NCI-H1417 (cell line): ENCODE data around the gene HS6ST1.
"Not testable (repeated sequence)": the region's sequence is repeated elsewhere in the genome, so short reads cannot be mapped to it uniquely, and the experiment has no call there.

Experiments
- DNase-seq, 3 experiments: peaks; one replicate each; lab custom pipeline; 2025; lab: John Stamatoyannopoulos, UW

The HS6ST1 gene

DNA sequence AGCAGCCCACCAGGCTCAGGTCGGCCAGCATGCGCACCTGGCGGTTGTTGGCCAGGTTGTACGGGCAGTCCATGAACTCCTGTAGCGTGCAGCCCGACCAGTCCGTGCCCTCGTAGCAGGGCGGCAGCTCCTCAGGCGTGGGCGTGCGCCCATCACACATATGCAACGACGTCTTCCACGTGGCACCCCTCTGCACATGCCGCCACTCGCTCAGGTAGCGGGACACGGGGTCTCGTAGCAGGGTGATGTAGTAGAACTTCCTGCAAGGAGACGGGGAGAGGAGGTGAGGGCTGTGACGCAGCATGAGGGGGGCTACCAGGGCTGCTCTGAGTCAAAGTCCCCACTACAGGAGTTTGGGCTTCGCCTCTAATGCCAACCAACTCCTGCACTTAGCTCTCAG is 50.1 kb downstream of the HS6ST1 start:
- not testable (repeated sequence) for DNase-seq

DNA sequence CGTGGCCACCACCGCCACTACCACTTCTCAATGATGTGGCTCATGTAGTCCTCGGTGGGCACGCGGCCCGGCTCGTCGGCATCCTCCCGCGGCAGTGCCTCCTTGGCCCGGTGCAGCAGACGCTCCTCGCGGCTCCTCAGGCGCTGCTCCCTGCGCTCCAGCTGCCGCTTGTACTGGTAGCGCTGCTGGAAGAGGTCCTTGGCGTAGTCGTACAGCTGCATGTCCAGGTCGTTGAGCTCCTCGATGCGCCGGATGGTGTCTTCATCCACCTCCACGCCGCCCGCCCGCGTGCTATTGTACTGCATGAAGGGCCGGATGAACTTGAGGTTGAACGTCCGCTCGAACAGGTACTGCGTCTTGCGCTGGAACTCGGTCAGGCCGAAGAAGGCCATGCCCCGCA is 50.5 kb downstream of the HS6ST1 start:
- DNase-seq, result not testable (repeated sequence)

DNA sequence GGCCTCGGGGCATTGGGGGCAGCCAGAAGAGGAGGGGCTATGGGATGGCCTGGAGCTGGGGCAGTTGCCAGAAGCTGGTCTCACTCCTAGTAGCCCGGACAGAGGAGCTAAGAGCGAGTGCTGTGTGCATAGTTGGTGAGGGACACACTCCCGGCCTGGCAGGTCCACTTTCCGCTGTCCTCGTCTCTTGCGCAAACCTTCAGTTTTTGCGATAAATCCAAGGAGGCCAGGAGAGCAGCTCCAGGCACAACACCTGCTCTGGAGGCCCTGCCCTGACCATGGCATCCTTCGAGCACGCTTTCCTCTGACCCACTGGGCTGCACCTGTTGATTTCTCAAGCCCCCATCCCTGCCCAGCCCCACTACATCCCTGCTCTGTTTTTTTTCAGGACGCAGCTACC is 51.0 kb downstream of the HS6ST1 start:
- not testable (repeated sequence) for DNase-seq

DNA sequence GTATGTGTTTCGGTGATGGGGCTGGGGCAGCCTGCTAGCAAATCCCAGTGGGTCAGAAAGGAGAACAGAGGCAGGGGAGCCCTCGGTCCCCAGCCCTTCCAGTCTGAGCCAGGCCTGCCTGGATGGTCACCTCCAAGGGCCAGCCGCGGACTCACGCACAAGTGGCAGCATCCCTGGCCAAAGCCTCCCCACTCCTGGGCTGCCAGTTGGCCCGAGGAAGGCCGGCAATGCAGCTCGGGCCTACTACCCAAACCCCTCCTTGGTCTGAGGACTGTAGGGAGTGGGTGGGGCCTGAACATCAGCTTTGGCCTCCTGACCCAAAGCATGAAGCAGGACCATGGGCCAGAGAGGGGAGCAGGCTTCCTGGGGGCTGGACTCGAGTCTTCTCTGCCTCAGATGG is 51.5 kb downstream of the HS6ST1 start:
- DNase-seq, result not testable (repeated sequence)

DNA sequence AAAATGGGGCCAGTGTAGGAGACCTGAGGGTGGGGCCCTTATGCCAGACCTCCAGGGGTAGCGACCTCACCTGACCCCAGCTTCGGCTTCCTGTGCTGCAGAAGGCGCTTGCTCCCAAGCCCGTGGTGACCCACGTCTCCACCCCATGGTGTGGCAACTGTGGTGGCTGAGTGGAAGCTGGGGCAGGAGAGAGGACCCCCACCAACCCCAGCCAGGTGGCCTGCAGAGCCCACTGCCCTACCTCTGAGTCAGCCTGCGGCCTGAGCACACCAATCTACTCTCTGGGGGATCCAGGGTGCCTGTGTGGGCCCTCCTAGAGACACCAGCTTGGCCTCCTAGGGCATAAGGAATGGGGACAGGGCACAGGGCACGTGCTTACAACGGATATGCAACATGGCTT is 52.2 kb downstream of the HS6ST1 start:
- not testable (repeated sequence) for DNase-seq

DNA sequence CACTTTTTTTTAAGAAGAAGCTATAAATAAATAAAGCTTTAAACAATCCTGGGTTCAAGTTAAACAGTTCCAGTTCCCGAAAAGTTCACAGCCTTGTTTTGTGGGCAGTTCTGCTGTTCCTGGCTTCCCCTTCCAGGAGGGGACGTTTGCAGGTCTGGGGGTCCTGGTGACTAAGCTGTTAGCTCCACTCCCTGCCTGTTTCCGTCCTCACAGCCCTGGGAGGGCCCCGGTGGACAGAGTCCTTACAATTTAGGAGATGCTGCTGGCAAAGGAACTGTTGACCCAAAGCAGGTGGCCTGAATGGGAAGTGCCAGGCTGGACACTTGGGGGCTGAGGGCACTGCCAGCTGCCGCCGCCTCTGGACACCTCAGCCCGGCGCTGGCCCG is 53.1 kb downstream of the HS6ST1 start:
- not testable (repeated sequence) for DNase-seq

DNA sequence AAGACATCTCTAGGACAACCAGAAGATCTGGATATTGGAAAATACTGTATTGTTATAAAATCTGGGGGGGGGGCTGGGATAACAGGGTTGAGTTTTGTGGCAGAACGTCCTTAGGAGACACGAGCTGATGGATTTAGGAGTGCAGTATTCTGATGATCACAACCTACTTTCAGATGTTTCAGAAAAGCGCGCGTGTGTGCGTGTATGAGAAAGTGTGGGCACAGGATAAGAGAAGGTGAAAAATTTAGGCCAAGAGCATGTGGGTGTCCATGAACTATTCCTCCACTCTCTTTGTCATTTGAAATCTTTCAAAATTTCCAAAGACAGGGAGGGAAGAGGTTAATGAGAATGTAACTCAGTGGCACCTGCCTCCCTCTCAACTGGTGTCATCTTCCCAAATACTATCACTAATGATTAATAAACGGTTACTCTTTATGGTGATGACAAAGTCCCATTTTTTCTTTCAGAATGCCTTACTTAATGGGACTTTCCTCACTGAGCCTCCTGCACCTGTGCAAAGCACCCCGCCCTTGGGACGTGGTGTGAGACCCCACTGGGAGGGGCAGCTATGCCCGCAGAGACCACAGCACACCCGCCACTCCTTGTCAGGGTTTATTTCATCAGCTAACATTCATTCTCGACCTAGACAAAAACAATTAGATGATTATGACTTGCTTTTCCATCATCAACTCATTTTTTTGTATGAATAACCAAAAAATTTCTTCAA is 53.6 kb downstream of the HS6ST1 start:
- no peak for DNase-seq

DNA sequence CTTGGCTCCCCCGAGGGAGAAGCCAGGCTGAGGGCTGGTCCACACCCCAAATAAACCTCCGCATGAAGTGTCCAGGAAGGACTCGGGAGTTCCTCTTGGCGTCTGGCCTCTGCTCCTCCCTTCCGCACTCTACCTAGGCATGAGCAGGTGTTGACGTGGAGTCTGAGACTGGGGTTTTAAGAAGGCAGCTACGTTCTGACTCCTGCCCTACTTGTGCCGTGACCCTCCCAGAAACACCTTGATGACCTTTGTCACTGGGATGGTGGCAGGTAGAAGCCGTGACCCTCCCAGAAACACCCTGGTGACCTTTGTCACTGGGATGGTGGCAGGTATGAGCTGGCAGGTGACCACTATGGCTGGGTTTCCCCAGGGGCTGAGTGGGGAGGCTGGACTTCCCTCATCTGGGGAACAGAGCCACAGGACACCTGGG is 54.8 kb downstream of the HS6ST1 start:
- no peak for DNase-seq

DNA sequence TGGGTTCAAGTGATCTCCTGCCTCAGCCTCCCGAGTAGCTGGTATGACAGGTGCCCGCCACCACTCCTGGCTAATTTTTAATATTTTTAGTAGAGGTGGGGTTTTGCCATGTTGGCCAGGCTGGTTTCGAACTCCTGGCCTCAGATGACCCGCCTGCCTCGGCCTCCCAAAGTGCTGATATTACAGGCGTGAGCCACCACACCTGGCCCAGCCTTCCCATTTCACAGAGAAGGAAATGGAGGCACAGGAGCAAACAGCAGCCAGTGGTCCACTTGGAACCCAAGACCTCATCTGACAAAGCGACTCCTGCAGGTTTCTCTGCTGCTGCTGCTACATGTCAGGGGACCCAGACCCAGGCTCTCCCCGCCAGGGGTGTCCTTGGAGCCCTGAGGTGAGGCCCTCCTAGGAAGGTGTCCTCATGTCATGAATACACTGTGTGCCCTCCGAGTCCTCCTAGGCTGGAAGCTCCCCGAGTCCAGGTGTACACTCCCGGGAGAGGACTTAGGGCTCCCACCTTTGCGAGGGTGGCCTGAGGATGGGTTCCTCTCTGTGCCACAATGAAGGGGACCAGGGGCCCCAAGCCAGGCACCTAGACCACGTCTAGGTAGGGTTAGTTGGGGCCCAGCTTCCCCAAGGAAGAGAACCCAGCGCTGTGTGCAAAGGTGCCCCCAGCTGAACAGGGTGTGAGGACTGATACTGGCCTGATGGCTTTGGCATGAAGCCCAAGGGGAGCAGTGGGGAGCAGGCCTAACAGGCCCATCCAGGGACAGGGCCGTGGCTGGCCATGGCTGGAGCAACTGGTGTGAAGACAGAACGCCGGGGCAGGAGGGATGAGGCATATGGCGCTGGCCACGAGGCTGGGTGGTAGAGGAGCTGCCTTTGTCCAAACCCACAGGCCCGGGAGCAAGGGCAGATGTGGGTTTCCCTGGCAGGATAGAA is 56.1 kb downstream of the HS6ST1 start:
- no peak for DNase-seq

DNA sequence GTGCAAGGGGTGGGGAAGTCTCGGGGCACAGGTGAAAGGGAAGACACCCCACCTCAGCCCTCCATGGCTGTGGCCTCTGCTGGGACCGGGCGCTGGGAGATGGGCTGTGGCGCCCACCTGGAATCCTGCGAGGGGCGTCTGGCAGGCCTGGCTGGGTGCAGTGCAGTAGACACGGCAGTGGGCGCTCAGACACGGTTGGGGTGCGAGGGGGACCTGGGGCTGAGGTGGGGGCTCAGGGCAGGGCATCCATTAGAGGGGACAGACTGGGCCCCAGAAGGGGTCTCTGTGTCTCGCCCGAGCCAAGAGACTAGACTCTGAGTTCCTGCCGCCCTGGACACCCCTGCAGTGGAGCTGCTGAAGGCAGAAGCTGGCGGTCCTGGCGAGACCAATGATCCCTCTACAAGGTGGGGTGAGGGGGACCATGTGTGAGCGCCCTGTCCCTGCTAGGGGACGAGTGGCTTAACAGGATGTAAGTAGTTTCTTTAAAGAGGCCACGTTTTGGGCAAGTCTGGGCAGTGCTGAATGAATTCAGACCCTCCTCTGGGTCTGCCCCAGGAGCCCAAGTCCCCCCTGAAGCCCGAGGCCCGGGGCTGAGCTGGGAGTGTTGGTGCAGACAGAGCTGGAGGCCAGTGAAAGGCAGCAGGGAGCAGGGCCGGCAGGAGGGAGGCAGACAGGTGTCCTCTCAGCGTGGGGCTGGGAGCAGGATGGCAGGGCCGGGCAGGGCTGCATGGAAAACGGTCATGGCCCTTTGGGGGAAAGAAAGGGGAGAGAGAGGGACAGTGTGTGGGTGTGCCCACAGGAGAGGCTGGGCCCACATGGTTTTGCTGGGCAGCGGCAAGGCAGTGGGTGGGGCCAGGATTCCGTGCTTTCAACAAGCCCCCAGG is 57.2 kb downstream of the HS6ST1 start:
- peak; percentile 28 to 62 (median 33) for DNase-seq

DNA sequence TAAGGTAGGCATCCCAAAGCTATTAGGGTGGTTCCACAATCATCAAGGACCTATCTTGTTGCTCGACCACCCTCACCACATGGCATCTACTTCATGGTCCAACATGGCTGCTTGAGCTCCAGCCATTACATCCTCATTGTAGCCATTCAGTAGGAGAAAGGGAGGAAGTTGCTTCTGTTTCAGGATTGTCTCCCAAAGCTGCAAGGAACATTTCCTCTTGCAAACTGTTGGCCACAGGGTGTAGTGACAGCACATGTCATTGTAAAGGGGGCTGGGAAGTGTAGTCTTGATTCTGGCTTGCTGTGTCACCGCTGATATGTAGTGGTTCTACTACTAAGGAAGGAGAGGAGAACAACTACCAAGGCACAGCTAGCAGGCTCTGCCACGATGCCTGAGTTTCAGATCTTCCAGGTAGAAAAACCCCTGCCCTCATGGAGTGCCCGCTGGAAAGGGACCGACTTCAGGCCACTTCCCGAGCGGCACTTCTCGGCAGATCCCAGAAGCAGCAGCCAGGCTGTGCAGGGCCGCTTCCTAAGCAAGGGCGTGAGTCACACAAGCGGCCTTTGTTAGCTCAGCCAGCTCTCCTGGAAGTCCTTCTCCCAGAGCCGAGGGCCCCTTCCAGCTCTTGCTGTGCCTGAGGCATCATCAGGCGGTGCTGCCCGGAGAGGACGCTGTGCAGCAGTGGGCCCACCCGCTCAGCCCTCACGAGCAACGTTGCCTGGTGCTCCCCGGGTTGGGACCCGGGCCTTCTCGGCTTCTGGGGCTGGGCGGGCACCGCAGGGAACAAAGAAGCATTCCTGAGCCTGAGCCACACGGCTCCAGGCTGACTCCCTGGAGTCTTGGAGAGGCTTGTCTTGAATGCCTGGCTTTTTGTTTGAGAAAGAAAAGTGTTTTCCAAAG is 58.2 kb downstream of the HS6ST1 start:
- no peak for DNase-seq

DNA sequence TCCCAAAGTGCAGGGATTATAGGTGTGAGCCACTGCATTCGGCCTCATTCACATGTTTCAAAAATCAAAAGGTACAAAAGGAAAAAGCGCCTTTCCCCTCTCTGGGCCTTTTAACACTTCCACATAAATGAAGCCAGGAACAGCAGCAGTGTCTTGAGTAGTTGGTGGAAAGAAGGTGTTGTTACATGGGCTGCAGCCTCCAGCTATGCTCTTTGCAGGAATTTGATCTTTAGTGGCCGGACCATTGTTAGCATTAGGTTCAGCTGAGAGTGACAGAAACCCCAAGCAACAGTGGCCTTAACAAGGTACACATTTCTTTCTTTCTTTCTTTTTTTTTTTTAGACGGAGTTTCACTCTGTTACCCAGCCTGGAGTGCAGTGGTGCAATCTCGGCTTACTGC is 59.1 kb downstream of the HS6ST1 start:
- DNase-seq, result no peak

DNA sequence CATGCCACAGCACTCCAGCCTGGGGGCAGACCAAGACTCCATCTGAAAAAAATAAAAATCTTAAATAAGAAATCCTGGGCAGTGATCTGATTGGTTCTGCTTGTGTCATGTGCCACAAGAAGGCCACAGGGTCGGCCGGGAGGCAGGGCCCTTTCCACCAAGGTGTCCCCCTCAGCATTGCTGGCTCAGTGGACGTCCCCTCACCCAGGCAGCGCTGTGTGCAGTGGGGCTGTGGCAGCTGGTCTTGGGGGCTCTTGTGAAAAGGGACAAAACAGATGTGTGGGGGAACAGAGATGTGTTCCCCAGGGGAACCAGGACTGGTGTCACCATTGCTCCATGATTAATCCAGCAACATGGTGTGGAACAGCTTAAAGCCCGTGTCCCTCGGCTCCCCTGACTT is 60.5 kb downstream of the HS6ST1 start:
- no peak for DNase-seq

DNA sequence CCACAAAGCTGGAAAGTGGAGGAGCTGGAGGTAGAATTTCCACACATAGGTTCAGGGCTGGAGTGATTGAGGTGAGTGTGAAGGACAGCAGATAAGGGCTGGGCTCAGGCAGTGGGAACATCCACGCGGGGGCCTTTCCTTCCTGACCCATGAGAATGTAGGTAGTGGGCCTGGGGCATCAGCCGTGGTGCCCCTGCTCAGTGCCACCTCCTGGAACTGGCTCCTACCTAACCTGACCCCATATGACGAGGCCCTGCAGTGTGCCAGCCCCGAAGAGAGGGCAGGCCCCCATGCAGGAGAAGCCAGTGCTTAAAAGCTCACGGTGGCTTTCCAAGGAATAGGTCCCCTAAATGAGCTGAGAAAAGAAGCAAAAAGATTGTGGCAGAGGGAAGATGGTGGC is 66.2 kb downstream of the HS6ST1 start:
- no peak for DNase-seq

DNA sequence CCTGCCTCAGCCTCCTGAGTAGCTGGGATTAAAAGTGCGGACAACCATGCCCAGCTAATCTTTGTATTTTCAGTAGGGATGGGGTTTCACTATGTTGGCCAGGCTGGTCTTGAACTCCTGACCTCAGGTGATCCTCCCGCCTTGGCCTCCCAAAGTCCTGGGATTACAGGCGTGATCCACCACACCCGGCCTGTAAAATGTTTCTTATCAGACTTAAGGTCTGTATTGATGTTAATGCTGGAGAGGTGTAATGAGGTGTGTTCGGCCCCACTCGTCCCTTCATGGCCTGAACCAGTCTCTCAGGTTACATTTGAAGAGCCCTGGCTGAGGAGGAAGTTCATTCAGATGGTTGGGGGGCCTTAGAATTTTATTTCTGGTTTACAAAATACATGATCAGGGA is 66.6 kb downstream of the HS6ST1 start:
- DNase-seq, result not testable (repeated sequence)

DNA sequence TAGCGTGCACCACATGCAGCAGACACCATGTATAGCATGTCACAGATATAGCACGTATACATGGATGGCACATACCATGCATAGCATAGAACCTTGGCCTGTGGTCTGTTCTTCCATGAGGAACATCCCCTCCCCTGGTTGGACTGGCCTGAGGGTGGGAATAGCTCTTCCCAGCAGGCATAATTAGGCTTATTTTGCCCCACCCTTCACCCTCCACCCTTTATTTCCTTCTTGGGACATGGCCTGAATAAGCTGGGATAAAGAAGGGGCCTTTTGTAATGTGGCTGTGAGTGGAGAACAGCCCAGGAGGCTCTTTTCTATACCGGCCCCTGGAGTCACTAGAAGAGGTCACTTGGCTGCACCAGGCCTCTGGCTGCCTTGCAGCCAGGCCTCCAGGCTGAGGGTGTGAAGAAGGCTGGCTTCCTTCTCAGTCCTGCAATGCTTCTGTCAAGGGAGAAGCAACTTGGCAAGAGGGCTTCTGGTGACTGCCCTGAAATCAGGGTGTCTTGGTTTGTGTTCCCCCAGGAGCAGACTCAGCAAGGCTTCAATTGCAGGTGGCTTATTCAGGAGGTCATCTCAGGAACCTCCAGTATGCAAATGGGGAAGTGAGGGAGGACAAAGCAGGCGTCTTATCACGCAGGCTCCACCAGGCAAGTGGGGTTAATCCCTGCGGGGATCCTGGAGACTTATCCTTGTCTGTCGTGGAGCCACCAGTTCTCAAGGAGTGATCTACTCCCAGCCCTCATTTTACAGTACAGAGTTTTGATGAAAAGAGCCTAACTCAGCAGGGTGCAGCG is 68.2 kb downstream of the HS6ST1 start:
- DNase-seq, result no peak

DNA sequence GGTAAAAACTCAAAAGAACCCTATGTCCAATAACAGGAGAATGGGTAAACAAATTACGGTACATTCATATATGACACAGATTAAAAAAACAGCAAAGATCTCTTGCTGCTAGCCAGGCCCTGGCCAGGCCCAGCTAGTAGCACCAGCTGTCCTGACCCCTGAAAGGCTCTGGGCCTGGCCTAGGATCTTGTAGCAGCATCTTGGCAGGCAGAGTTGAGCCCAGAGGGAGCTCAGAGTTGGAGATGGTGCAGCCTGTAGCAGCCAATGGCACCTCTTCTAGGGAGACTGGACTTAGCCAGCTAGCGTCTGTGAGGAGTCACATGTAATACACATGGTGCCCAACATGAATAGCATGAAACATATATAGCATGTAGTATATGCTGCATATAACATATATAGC is 69.1 kb downstream of the HS6ST1 start:
- DNase-seq, result no peak

DNA sequence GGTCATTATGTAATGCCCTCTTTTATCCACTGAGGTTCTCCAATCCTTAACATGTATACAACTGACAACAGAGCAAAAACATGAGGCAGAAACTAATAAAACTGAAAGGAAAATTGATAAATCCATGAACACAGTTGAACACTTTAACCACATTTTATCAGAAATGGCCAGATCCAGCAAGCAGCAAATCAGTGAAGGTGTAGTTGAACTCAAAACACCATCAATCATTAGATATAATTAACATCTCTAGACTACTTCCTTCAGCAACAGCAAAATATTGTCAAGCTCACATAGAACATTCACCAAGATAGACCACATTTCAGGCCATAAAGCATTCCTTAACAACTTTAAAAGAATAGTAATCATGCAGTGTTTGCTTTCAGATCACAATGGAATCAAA is 72.9 kb downstream of the HS6ST1 start:
- DNase-seq, result no peak

DNA sequence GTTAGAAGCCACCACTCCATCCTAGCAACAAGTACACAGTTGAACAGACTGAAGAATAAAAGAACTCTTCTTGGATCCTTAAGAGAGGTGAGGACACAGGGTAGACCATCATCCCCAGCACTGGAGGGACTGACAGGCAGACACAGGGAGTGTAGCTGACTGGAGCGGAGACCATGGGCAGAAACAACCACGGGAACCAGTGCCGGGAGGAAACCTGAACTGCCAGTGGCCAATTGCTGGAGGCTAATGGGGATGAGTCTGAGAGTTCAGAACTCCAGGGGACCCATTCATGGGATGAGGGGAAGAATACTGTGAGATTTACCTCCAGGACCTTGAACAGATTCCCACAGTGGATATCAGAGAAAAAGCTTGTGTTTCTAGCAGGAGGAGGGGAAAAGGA is 76.8 kb downstream of the HS6ST1 start:
- no peak for DNase-seq
